ENCODE results near the gene CBLL1. TPM values are rescaled to one million over a fixed set of nuclear protein-coding genes. Genes with fewer than 3 reads are reported as not detected.

The CBLL1 gene
- total RNA-seq, 1 donor from 2014 or later: 25.3 TPM

GRCh38 chr7:107701191-107701590 lies 42.8 kb upstream of the CBLL1 start:
- Mint-ChIP-seq H3K27ac (no peak overlapping the region), H3K4me1 (peaks cover 2% of the 10 kb centered on the region), H3K4me3 (no peak overlapping the region), H3K27me3 (ENCODE audit: low read depth) (peaks cover 19% of the 10 kb centered on the region), H3K9me3 (no peaks in the 10 kb centered on the region), H3K36me3 (no peaks in the 10 kb centered on the region)
- no peak for TF ChIP-seq CTCF (IDR thresholded peaks at IDR 0.05; ENCODE audit: unreplicated experiment)
- DNase-seq (ENCODE audit: low spot score in 2 of 2, unreplicated experiment in 2 of 2): no peak

GRCh38 chr7:107703219-107703618 lies 40.7 kb upstream of the CBLL1 start:
- H3K27me3 Mint-ChIP-seq (ENCODE audit: low read depth): peaks cover 19% of the 10 kb centered on the region
- H3K4me1 Mint-ChIP-seq: peaks cover 5% of the 10 kb centered on the region
- H3K36me3 Mint-ChIP-seq: no peaks in the 10 kb centered on the region
- no peaks in the 10 kb centered on the region for H3K9me3 Mint-ChIP-seq
- DNase-seq (ENCODE audit: low spot score in 2 of 2, unreplicated experiment in 2 of 2): no peak
- H3K4me3 Mint-ChIP-seq: no peak overlapping the region
- no peak overlapping the region for H3K27ac Mint-ChIP-seq
- TF ChIP-seq CTCF (IDR thresholded peaks at IDR 0.05; ENCODE audit: unreplicated experiment): no peak

- no peak overlapping the region for H3K4me3 Mint-ChIP-seq
- no peak for TF ChIP-seq CTCF (IDR thresholded peaks at IDR 0.05; ENCODE audit: unreplicated experiment)
- DNase-seq (ENCODE audit: low spot score in 2 of 2, unreplicated experiment in 2 of 2): no peak
- peaks cover 19% of the 10 kb centered on the region for H3K27me3 Mint-ChIP-seq (ENCODE audit: low read depth)
- H3K4me1 Mint-ChIP-seq: peaks cover 5% of the 10 kb centered on the region
- H3K36me3 Mint-ChIP-seq: no peaks in the 10 kb centered on the region
- H3K27ac Mint-ChIP-seq: no peak overlapping the region
- no peaks in the 10 kb centered on the region for H3K9me3 Mint-ChIP-seq
Observed at GRCh38 chr7:107703872-107704271, 40.1 kb upstream of the CBLL1 start.

- H3K9me3 Mint-ChIP-seq: no peaks in the 10 kb centered on the region
- no peak for TF ChIP-seq CTCF (IDR thresholded peaks at IDR 0.05; ENCODE audit: unreplicated experiment)
- no peak for DNase-seq (ENCODE audit: low spot score in 2 of 2, unreplicated experiment in 2 of 2)
- no peaks in the 10 kb centered on the region for H3K36me3 Mint-ChIP-seq
- peaks cover 2% of the 10 kb centered on the region for H3K27me3 Mint-ChIP-seq (ENCODE audit: low read depth)
- H3K27ac Mint-ChIP-seq: no peak overlapping the region
- H3K4me3 Mint-ChIP-seq: no peak overlapping the region
- peaks cover 5% of the 10 kb centered on the region for H3K4me1 Mint-ChIP-seq
Observed at GRCh38 chr7:107708956-107709355, 35.0 kb upstream of the CBLL1 start.

- no peak for DNase-seq (ENCODE audit: low spot score in 2 of 2, unreplicated experiment in 2 of 2)
Observed at GRCh38 chr7:107711301-107711700, 32.6 kb upstream of the CBLL1 start.

More at GRCh38 chr7:107711301-107711700, 32.6 kb upstream of the CBLL1 start:
- Mint-ChIP-seq H3K27me3 (ENCODE audit: low read depth) (peaks cover 2% of the 10 kb centered on the region), H3K4me3 (no peak overlapping the region), H3K27ac (no peak overlapping the region), H3K36me3 (no peaks in the 10 kb centered on the region), H3K4me1 (peaks cover 5% of the 10 kb centered on the region), H3K9me3 (no peaks in the 10 kb centered on the region)
- no peak for TF ChIP-seq CTCF (IDR thresholded peaks at IDR 0.05; ENCODE audit: unreplicated experiment)

All from mesothelial cell of epicardium (in vitro differentiated cells).